ENCODE results near the gene C11orf58.

DNA sequence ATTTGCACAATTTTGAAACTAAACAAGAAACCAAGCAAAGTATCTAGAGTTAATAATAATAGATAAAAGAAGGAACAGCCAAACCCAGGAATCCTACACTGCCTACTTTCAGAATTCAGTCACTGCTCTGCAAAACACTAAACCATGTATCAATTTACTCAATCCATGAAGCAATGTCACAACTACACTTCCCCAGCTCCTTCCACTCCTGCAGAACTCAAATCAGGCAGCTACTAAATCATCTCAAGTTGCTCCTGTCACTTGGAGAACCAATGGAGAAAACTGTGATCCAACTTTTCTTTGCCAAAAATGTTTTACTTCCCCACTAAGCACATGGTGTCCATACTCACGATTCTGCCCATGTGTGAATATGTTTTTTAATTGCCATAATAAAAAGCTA, 24.9 kb upstream of the C11orf58 start:
- TF ChIP-seq CTCF (IDR thresholded peaks at IDR 0.05) = no peak
- no peak for TF ChIP-seq POLR2A (IDR thresholded peaks at IDR 0.05)
- TF ChIP-seq EP300 (IDR thresholded peaks at IDR 0.05) = no peak
